Heart left ventricle (tissue), 16 donors: ENCODE measurements around the gene MAML1. TPM values are rescaled to one million over a fixed set of nuclear protein-coding genes. Genes with fewer than 3 reads are reported as not detected.

Experiments used
- ATAC-seq, 4 donors: fragments of 200-7000 bp; cut with Tn5 transposase; one replicate each; pipeline ENCODE4 v1.9.1; 2020 to 2022; ENCODE audit warnings: moderate library complexity in 4 of 4, mild to moderate bottlenecking in 3 of 4, moderate number of reproducible peaks in 1 of 4
- DNase-seq, 5 donors: peaks; one replicate each; pipeline ENCODE4 v3.0.0-alpha.2; 2020
- H3K27ac ChIP-seq, 12 donors: fragments of 200-600 bp; sonication (generic) in 4 of 12; one replicate each; pipeline versions ENCODE4 v1.5.0 to v1.8.0; 2016 to 2022; ENCODE audit warnings: mild to moderate bottlenecking in 2 of 12
- H3K27me3 ChIP-seq, 9 donors: fragments of 200-600 bp; sonication (generic) in 2 of 9; one replicate each; pipeline versions ENCODE4 v1.5.1 to v1.8.0; 2016 to 2022; ENCODE audit warnings: mild to moderate bottlenecking in 3 of 9
- H3K36me3 ChIP-seq, 9 donors: fragments of 200-600 bp; sonication (generic) in 2 of 9; one replicate each; pipeline versions ENCODE4 v1.5.0 to v1.8.0; 2018 to 2022; ENCODE audit warnings: mild to moderate bottlenecking in 2 of 9
- H3K4me1 ChIP-seq, 12 donors: fragments of 200-600 bp; sonication (generic) in 4 of 12; one replicate each; pipeline versions ENCODE4 v1.5.0 to v1.8.0; 2016 to 2022; ENCODE audit warnings: mild to moderate bottlenecking in 3 of 12
- H3K4me3 ChIP-seq, 12 donors: fragments of 200-600 bp; sonication (generic) in 4 of 12; one replicate each; pipeline versions ENCODE4 v1.5.0 to v1.8.0; 2017 to 2022; ENCODE audit warnings: mild to moderate bottlenecking in 9 of 12, moderate library complexity in 4 of 12
- H3K9me3 ChIP-seq, 12 donors: fragments of 200-600 bp; sonication (generic) in 4 of 12; one replicate each; pipeline versions ENCODE4 v1.5.0 to v1.8.0; 2016 to 2022; ENCODE audit warnings: mild to moderate bottlenecking in 1 of 12
- CTCF ChIP-seq, 12 donors: fragments of 200-600 bp; sonication (generic) in 4 of 12; IDR thresholded peaks; one replicate each; pipeline versions ENCODE4 v1.5.0 to v1.8.0; 2018 to 2022; ENCODE audit warnings: antibody characterized with exemption in 12 of 12, mild to moderate bottlenecking in 5 of 12
- POLR2A ChIP-seq, 2 donors: fragments of 450-650 bp; IDR thresholded peaks; one replicate each; pipeline ENCODE4 v1.6.1; 2017; ENCODE audit warnings: antibody characterized with exemption in 2 of 2, mild to moderate bottlenecking in 2 of 2, moderate library complexity in 2 of 2
- WGBS, 4 donors: extraction: QIAGEN DNeasy Blood & Tissue Kit in 2 of 4; methylation state at CpG; one replicate each; pipeline versions ENCODE4 v1.1.5 to v1.1.7; 2013 to 2018; 5-methylcytosine and 5-hydroxymethylcytosine counted together
- intact Hi-C, 10 donors: fragments of 100-400 bp; cut with DNase I; formaldehyde crosslinking; loops; one replicate each; pipeline versions ENCODE4 v1.11.1 to v1.14.2; 2022
- polyA plus RNA-seq, 2 donors: library from polyadenylated mRNA; stranded (reverse); fragments of 200-250 nt; gene quantifications; one replicate each; pipeline ENCODE4 v1.2.3, GENCODE V29; 2013
- total RNA-seq, 9 donors: library from RNA; depleted of rRNA in 2 of 9; stranded (reverse); fragments of >200 nt in 2 of 9; fragmentation: NEBNext Ultra II Directional in 3 of 9; extraction: Animal tissue kit (Norgen Biotek cat#: 25700) in 3 of 9; gene quantifications; one replicate each; pipeline versions ENCODE4 v1.1.0 to v1.2.4, GENCODE V29; 2016 to 2023
- donor health status: ischemic (EF 13 %, LVEDD 7.1; RV severe dilation, severe dysfunction).
- donor health status: healthy with polysubstance abuse.
- donor health status: DM: no; HTN: yes; CAD: no.
- donor health status: DM: no; HTN: no; CAD: no.
- donor health status: ischemic (EF 25% LVEDD 6.9; RV normal size, moderate dysfunction).
- donor health status: ischemic (EF 25% LVEDD 5.7; RV mildly dilated, moderate dysfunction).
- donor health status: healthy.
- donor health status: DM: yes; HTN: yes; CAD: no.
- donor health status: ischemic (EF 35%, LVEDD 5.7; RV mildly dilated, moderate dysfunction).
- donor health status: nonischemic (EF 11% LVEDD 7.7; RV severe dilation, severe dysfunction).
- donor health status: DM: yes; HTN: yes; CAD: no.
- donor health status: PGD.
- donor health status: ischemic (EF 29% LVEDD 5.4; RV normal size, mild dysfunction).
- donor health status: nonischemic (EF 23%, LVEDD 6.1; RV moderate dilation, normal function).

MAML1 gene
- total and polyA plus RNA-seq, 11 donors: 6.9 to 18.0 (median 11.8) TPM

- WGBS, 4 donors: 80 to 86% (median 83%) methylated on average over 4 of the region's 4 CpGs
Measured at GRCh38 chr5:179724163-179724562, 8.5 kb upstream of the MAML1 start.

GRCh38 chr5:179727106-179727505, 5.5 kb upstream of the MAML1 start:
- 80 to 84% (median 83%) methylated on average over 6 of the region's 6 CpGs for whole genome bisulfite sequencing, 4 donors
- H3K36me3 ChIP-seq: peaks cover 0 to 91% (median 90%) of the 10 kb centered on the region in 9 donors
- H3K27me3 ChIP-seq: no peaks in the 10 kb centered on the region
- H3K4me1 ChIP-seq: peaks cover 0 to 34% (median 5%) of the 10 kb centered on the region in 12 donors
- H3K9me3 ChIP-seq: no peaks in the 10 kb centered on the region
- TF ChIP-seq CTCF (IDR thresholded peaks at IDR 0.05) (no peak), POLR2A (IDR thresholded peaks at IDR 0.05) (no peak)
- peak overlapping the region in 1 of 12 donors; percentile 29 for H3K27ac ChIP-seq
- H3K4me3 ChIP-seq: no peak overlapping the region
- no peak for DNase-seq
- intact Hi-C loops: loop anchor here in 1 of 10 donors (5.0 kb wide), 1 partner anchor 70 kb away; no protein-coding TSS in a partner anchor
- no peak for ATAC-seq

More at GRCh38 chr5:179724163-179724562, 8.5 kb upstream of the MAML1 start:
- H3K9me3 ChIP-seq: no peaks in the 10 kb centered on the region
- peaks cover 0 to 12% (median 0%) of the 10 kb centered on the region in 12 donors for H3K4me1 ChIP-seq
- intact Hi-C loops: no loop called here
- H3K36me3 ChIP-seq: peaks cover 0 to 100% (median 100%) of the 10 kb centered on the region in 9 donors
- TF ChIP-seq CTCF (IDR thresholded peaks at IDR 0.05) (no peak), POLR2A (IDR thresholded peaks at IDR 0.05) (no peak)
- DNase-seq (no peak), ATAC-seq (no peak)
- no peaks in the 10 kb centered on the region for H3K27me3 ChIP-seq
- H3K27ac ChIP-seq: peak overlapping the region in 2 of 12 donors; percentile 12 to 15
- H3K4me3 ChIP-seq: no peak overlapping the region

GRCh38 chr5:179729303-179729702, 3.3 kb upstream of the MAML1 start:
- intact Hi-C loops: loop anchor here in 1 of 10 donors (5.0 kb wide), 1 partner anchor 72 kb away; no protein-coding TSS in a partner anchor
- WGBS, 4 donors: 85 to 88% (median 86%) methylated on average over 4 of the region's 4 CpGs
- Histone ChIP-seq H3K4me1 (peaks cover 2 to 39% (median 9%) of the 10 kb centered on the region in 12 donors), H3K36me3 (peaks cover 0 to 69% (median 68%) of the 10 kb centered on the region in 9 donors), H3K4me3 (no peak overlapping the region), H3K27ac (no peak overlapping the region), H3K9me3 (no peaks in the 10 kb centered on the region), H3K27me3 (no peaks in the 10 kb centered on the region)
- ATAC-seq (no peak), DNase-seq (no peak)
- TF ChIP-seq CTCF (IDR thresholded peaks at IDR 0.05) (no peak), POLR2A (IDR thresholded peaks at IDR 0.05) (no peak)

GRCh38 chr5:179729727-179730126, 2.9 kb upstream of the MAML1 start:
- peaks cover 3 to 43% (median 13%) of the 10 kb centered on the region in 12 donors for H3K4me1 ChIP-seq
- H3K9me3 ChIP-seq: no peaks in the 10 kb centered on the region
- 78 to 87% (median 86%) methylated on average over 3 of the region's 3 CpGs for WGBS, 4 donors
- peaks cover 0 to 69% (median 64%) of the 10 kb centered on the region in 9 donors for H3K36me3 ChIP-seq
- intact Hi-C loops: loop anchor here in 2 of 10 donors (5.0 kb wide), 2 partner anchors 72 to 107 kb away; partner anchors contain the start of gene HNRNPH1 (in 1 of the 2)
- no peak overlapping the region for H3K4me3 ChIP-seq
- TF ChIP-seq CTCF (IDR thresholded peaks at IDR 0.05) (no peak), POLR2A (IDR thresholded peaks at IDR 0.05) (no peak)
- H3K27ac ChIP-seq: no peak overlapping the region
- DNase-seq (no peak), ATAC-seq (no peak)
- H3K27me3 ChIP-seq: no peaks in the 10 kb centered on the region
